ENCODE measurements around the gene SDHAF4. TPM values are rescaled to one million over a fixed set of nuclear protein-coding genes. Genes with fewer than 3 reads are reported as not detected.
"Not testable (repeated sequence)": the region's sequence is repeated elsewhere in the genome, so short reads cannot be mapped to it uniquely, and the experiment has no call there.

SDHAF4 gene
- total and polyA plus RNA-seq, 8 donors: 3.2 to 16.3 (median 8.2) TPM; not detected in 1

DNA sequence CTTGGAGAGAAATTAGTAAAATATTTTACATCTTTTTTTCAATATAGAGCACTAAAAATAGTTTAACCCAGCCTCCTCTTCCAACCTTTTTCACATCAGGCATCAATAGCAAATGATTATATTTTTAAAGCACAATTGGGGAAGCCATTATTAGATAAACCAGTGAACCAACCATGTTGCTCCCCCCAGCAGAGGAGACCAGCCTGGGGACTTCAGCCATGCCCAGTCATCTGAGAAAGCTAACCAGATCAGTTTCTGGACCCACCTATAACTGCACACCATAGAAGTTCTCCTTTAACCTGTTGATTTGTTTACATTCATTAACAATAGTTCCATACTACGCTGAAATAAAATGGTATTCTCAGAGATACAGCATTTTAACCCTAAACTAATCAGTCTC is 13.8 kb upstream of the SDHAF4 start:
- intact Hi-C loops (cut with DNase I; ENCODE audit: low total_unique reads): no loop called here
- WGBS, 5 donors: 67 to 85% (median 81%) methylated on average over 1 of the region's 1 CpG
- H3K9me3 ChIP-seq: no peaks in the 10 kb centered on the region

DNA sequence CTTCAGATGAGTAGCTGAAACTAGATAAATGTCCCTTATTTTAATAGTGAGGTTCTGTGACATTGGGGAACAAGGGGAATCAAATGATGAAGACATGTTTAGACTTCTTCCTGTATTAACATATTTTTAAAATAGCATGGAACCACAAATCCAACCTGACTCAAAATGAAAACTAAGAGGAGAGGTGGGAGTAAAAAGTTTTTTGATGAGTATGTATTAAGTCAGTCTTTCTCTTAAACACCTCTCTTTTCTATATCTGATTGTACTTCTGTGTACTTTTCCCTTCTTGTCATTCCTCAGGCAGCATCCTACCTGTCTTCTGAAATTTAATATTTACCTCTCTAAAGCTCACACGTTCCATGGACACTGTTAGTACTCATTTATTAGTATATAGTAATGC is 8.7 kb upstream of the SDHAF4 start:
- Histone ChIP-seq H3K27ac (no peak overlapping the region), H3K4me1 (no peaks in the 10 kb centered on the region), H3K27me3 (no peaks in the 10 kb centered on the region), H3K36me3 (peaks cover 0 to 33% (median 14%) of the 10 kb centered on the region in 4 donors), H3K9me3 (no peaks in the 10 kb centered on the region), H3K4me3 (no peak overlapping the region)
- TF ChIP-seq POLR2A (IDR thresholded peaks at IDR 0.05) (no peak), EP300 (IDR thresholded peaks at IDR 0.05) (no peak), POLR2AphosphoS5 (IDR thresholded peaks at IDR 0.05) (no peak)
- TF ChIP-seq, protein P1, sequence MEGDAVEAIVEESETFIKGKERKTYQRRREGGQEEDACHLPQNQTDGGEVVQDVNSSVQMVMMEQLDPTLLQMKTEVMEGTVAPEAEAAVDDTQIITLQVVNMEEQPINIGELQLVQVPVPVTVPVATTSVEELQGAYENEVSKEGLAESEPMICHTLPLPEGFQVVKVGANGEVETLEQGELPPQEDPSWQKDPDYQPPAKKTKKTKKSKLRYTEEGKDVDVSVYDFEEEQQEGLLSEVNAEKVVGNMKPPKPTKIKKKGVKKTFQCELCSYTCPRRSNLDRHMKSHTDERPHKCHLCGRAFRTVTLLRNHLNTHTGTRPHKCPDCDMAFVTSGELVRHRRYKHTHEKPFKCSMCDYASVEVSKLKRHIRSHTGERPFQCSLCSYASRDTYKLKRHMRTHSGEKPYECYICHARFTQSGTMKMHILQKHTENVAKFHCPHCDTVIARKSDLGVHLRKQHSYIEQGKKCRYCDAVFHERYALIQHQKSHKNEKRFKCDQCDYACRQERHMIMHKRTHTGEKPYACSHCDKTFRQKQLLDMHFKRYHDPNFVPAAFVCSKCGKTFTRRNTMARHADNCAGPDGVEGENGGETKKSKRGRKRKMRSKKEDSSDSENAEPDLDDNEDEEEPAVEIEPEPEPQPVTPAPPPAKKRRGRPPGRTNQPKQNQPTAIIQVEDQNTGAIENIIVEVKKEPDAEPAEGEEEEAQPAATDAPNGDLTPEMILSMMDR (IDR thresholded peaks at IDR 0.05): no peak
- no peak for DNase-seq
- intact Hi-C loops (cut with DNase I; ENCODE audit: low total_unique reads): no loop called here
- 72 to 90% (median 78%) methylated on average over 1 of the region's 1 CpG for WGBS, 5 donors

More for the DNA sequence above, 13.8 kb upstream of the SDHAF4 start:
- Histone ChIP-seq H3K36me3 (peaks cover 0 to 31% (median 8%) of the 10 kb centered on the region in 4 donors), H3K4me3 (no peak overlapping the region), H3K27ac (no peak overlapping the region), H3K27me3 (no peaks in the 10 kb centered on the region), H3K4me1 (no peaks in the 10 kb centered on the region)
- TF ChIP-seq POLR2AphosphoS5 (IDR thresholded peaks at IDR 0.05): no peak
- TF ChIP-seq, protein P1 (IDR thresholded peaks at IDR 0.05): no peak
- TF ChIP-seq EP300 (IDR thresholded peaks at IDR 0.05): no peak
- no peak for TF ChIP-seq POLR2A (IDR thresholded peaks at IDR 0.05)
- no peak for DNase-seq

DNA sequence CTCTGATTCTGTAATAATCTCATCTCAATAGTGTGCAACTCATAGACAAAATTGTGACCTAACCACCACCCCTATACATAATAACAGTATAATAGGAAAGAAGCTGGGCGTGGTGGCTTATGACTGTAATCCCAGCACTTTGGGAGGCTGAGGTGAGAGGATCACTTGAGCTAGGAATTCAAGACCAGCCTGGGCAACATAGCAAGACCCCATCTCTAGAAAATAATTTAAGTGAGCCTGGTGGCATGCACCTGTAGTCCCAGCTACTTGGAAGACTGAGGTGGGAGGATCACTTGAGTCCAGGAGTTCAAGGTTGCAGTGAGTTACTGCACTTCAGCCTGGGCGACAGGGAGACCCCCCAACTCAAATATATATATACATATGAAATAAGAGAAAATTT is 4.3 kb upstream of the SDHAF4 start:
- 69 to 93% (median 89%) methylated on average over 2 of the region's 2 CpGs for WGBS, 5 donors
- intact Hi-C loops (cut with DNase I; ENCODE audit: low total_unique reads): loop anchor here (10.0 kb wide), 1 partner anchor 112 kb away; no protein-coding TSS in a partner anchor
- not testable (repeated sequence) for H3K9me3 ChIP-seq, H3K27me3 ChIP-seq, DNase-seq, H3K27ac ChIP-seq, H3K4me3 ChIP-seq
- peaks cover 0 to 23% (median 14%) of the 10 kb centered on the region in 4 donors for H3K36me3 ChIP-seq
- peaks cover 4 to 21% (median 8%) of the 10 kb centered on the region in 4 donors for H3K4me1 ChIP-seq

DNA sequence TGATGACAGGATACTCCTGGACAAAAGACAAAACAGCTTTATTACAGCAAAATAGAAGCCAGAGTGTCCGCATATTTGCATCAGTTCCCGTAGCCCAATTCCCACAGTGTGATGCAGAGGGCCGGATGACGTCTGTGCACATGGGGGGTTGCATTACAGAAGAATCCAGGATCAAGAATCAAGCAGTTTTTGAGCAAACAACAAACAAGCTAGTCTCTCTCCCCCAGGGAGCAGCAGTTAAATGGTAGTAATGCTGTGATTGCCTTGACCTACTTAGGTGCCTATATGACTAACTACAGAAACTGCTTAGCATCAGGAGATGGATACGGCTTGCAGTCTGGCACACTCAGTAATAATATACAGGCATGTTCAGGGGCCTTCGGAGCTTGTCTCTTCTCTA is 3.2 kb upstream of the SDHAF4 start:
- no peak for DNase-seq
- Histone ChIP-seq H3K27me3 (no peaks in the 10 kb centered on the region), H3K4me1 (peaks cover 7 to 32% (median 16%) of the 10 kb centered on the region in 4 donors), H3K36me3 (peaks cover 0 to 13% (median 7%) of the 10 kb centered on the region in 4 donors), H3K9me3 (no peaks in the 10 kb centered on the region), H3K4me3 (no peak overlapping the region), H3K27ac (no peak overlapping the region)
- 54 to 71% (median 60%) methylated on average over 6 of the region's 6 CpGs for WGBS, 5 donors
- TF ChIP-seq EP300 (IDR thresholded peaks at IDR 0.05) (no peak), POLR2A (IDR thresholded peaks at IDR 0.05) (no peak), POLR2AphosphoS5 (IDR thresholded peaks at IDR 0.05) (no peak)
- TF ChIP-seq, protein P1 (IDR thresholded peaks at IDR 0.05): no peak
- intact Hi-C loops (cut with DNase I; ENCODE audit: low total_unique reads): loop anchor here (10.0 kb wide), 1 partner anchor 111 kb away; no protein-coding TSS in a partner anchor

DNA sequence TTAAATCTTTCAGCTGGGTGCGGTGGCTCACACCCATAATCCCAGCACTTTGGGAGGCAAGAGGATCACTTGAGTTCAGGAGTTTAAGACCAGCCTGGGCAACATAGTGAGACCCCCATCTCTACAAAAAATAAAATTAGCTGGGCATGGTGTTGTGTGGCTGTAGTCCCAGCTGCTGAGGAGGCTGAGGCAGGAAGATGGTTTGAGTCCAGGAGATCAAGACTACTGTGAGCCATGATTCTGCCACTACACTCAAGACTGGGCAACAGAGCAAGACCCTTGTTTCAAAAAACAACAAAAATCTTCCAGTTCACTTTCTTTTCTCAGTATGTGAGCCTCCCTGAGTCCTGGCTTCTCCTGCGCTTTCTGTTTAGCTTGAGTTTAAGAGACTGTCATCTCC is 7.9 kb downstream of the SDHAF4 start:
- H3K27me3 ChIP-seq: no peaks in the 10 kb centered on the region
- intact Hi-C loops (cut with DNase I; ENCODE audit: low total_unique reads): no loop called here
- H3K4me1 ChIP-seq: peaks cover 0 to 4% (median 0%) of the 10 kb centered on the region in 4 donors
- no peak overlapping the region for H3K4me3 ChIP-seq
- DNase-seq: no peak
- TF ChIP-seq POLR2AphosphoS5 (IDR thresholded peaks at IDR 0.05): no peak
- TF ChIP-seq, protein P1 (IDR thresholded peaks at IDR 0.05): no peak
- no peak for TF ChIP-seq EP300 (IDR thresholded peaks at IDR 0.05)
- no peak for TF ChIP-seq POLR2A (IDR thresholded peaks at IDR 0.05)
- no peaks in the 10 kb centered on the region for H3K9me3 ChIP-seq
- WGBS, 5 donors: 93 to 100% (median 94%) methylated on average over 2 of the region's 2 CpGs
- H3K36me3 ChIP-seq: peaks cover 0 to 6% (median 3%) of the 10 kb centered on the region in 4 donors
- H3K27ac ChIP-seq: no peak overlapping the region

Measured in stomach (tissue), 9 donors.